WTC11 (cell line): ENCODE data around the gene PCSK5. TPM values are rescaled to one million over a fixed set of nuclear protein-coding genes. Genes with fewer than 3 reads are reported as not detected.

ENCODE experiments used
- ATAC-seq: fragments of 200-7000 bp; cut with Tn5 transposase; 2 replicates; pipeline ENCODE4 v1.10.0; 2021; ENCODE audit warnings: mild to moderate bottlenecking, moderate library complexity
- CTCF ChIA-PET: fragments of 300-600 bp; sonication (Branson Sonifier 250); formaldehyde crosslinking; loops from one replicate; lab custom pipeline; 2021; ENCODE audit warnings: antibody characterized with exemption; lab: Charles Lee
- POLR2A ChIA-PET: fragments of 350-600 bp; sonication (Branson Sonifier 250); formaldehyde crosslinking; loops from one replicate; lab custom pipeline; 2021; ENCODE audit warnings: antibody characterized with exemption; lab: Charles Lee
- DNase-seq: peaks from one replicate; pipeline ENCODE4 v3.0.0; 2021; ENCODE audit warnings: low spot score
- H3K27ac Mint-ChIP-seq: 2 replicates; pipeline ENCODE4 v1.8.0; 2021; ENCODE audit warnings: mixed read lengths
- H3K27me3 Mint-ChIP-seq: 2 replicates; pipeline ENCODE4 v1.8.0; 2021; ENCODE audit warnings: low read depth, mild to moderate bottlenecking, moderate library complexity, mixed read lengths
- H3K36me3 Mint-ChIP-seq: 2 replicates; pipeline ENCODE4 v1.8.0; 2021; ENCODE audit warnings: mixed read lengths
- H3K4me1 Mint-ChIP-seq: 2 replicates; pipeline ENCODE4 v1.8.0; 2022; ENCODE audit warnings: mixed read lengths
- H3K4me3 Mint-ChIP-seq: 2 replicates; pipeline ENCODE4 v1.8.0; 2021; ENCODE audit warnings: mild to moderate bottlenecking, moderate library complexity, mixed read lengths
- H3K9me3 Mint-ChIP-seq: 2 replicates; pipeline ENCODE4 v1.8.0; 2021; ENCODE audit warnings: mixed read lengths
- ATF1 ChIP-seq: sonication (generic); formaldehyde crosslinking; IDR thresholded peaks from 2 replicates; pipeline ENCODE4 v1.8.1; 2023; ENCODE audit warnings: mild to moderate bottlenecking, moderate library complexity, missing genetic modification reagents
- NR1H2 ChIP-seq: sonication (generic); formaldehyde crosslinking; IDR thresholded peaks from 2 replicates; pipeline ENCODE4 v1.9.0; 2021; ENCODE audit warnings: mild to moderate bottlenecking, moderate library complexity, missing genetic modification reagents
- RELA ChIP-seq: sonication (generic); formaldehyde crosslinking; IDR thresholded peaks from 2 replicates; pipeline ENCODE4 v1.8.1; 2022; ENCODE audit warnings: missing genetic modification reagents, mild to moderate bottlenecking, borderline replicate concordance
- SOX15 ChIP-seq: fragments of 250-450 bp; sonication (Bioruptor Pico); IDR thresholded peaks from 2 replicates; pipeline ENCODE4 v1.9.0; 2021; ENCODE audit warnings: mild to moderate bottlenecking
- ZNF423 ChIP-seq: fragments of 250-450 bp; sonication (Bioruptor Pico); IDR thresholded peaks from 2 replicates; pipeline ENCODE4 v2.1.2; 2022; ENCODE audit warnings: mild to moderate bottlenecking, moderate library complexity
- total RNA-seq: library from RNA; stranded (reverse); gene quantifications from 3 replicates; pipeline ENCODE4 v1.2.3, GENCODE V29; 2021
- TF ChIP-seq, protein P1 (sequence below): fragments of 250-450 bp; sonication (Bioruptor Pico); IDR thresholded peaks from 2 replicates; pipeline ENCODE4 v1.9.0; 2021; ENCODE audit warnings: mild to moderate bottlenecking
- TF ChIP-seq, protein P2 (sequence below): sonication (generic); formaldehyde crosslinking; conservative IDR thresholded peaks from 2 replicates; pipeline ENCODE4 v1.8.1; 2022; ENCODE audit warnings: mild to moderate bottlenecking, missing genetic modification reagents
- TF ChIP-seq, protein P3 (sequence below): sonication (generic); formaldehyde crosslinking; IDR thresholded peaks from 2 replicates; pipeline ENCODE4 v1.8.1; 2023; ENCODE audit warnings: mild to moderate bottlenecking, missing genetic modification reagents
- TF ChIP-seq, protein P4 (sequence below): sonication (generic); formaldehyde crosslinking; IDR thresholded peaks from 2 replicates; pipeline ENCODE4 v1.8.0; 2023; ENCODE audit warnings: mild to moderate bottlenecking, missing genetic modification reagents
- TF ChIP-seq, protein P5 (sequence below): sonication (generic); formaldehyde crosslinking; IDR thresholded peaks from 2 replicates; pipeline ENCODE4 v1.8.1; 2022; ENCODE audit warnings: mild to moderate bottlenecking, missing genetic modification reagents, moderate library complexity, borderline replicate concordance
- TF ChIP-seq, protein P6 (sequence below): sonication (generic); formaldehyde crosslinking; IDR thresholded peaks from 2 replicates; pipeline ENCODE4 v1.8.1; 2023; ENCODE audit warnings: mild to moderate bottlenecking, missing genetic modification reagents

The PCSK5 gene
- total RNA-seq, 1 experiment from 2014 or later: 30.6 TPM

DNA sequence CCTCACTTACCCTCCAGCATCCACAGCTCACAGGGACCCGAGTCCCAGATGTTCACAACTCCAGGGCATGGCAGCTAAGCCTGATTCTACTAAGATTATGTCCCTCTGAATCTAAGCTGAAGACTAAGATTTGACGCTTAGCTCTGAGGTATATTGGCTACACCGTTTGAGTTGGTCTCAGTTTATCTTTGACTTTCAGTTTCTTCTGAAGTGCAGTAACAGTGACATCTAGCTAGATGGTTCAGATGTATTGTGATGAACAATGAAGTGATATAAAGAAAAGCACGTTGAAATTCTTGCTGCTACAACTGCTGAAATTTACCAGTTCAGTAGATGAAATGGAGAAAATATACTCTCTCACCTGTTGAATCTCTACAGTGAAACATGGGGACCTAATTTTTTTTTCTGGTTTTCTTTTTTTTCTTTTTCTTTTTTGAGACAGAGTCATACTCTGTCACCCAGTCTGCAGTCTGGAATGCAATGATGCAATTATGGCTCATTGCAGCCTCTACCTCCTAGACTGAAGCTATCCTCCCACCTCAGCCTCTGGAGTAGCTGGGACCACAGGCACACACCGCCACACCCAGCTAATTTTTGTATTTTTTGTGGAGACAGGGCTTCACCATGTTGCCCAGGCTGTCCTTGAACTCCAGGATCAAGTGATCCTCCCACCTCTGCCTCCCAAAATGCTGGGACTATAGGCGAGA is 488.0 kb downstream of the PCSK5 start:
- ChIA-PET CTCF (no interaction called here), POLR2A (no interaction called here)
- DNase-seq (no peak), ATAC-seq (no peak)
- Mint-ChIP-seq H3K4me1 (peaks cover 7% of the 10 kb centered on the region), H3K9me3 (no peaks in the 10 kb centered on the region), H3K27me3 (no peaks in the 10 kb centered on the region), H3K4me3 (no peak overlapping the region), H3K36me3 (no peaks in the 10 kb centered on the region), H3K27ac (no peak overlapping the region)
- TF ChIP-seq, protein P1, sequence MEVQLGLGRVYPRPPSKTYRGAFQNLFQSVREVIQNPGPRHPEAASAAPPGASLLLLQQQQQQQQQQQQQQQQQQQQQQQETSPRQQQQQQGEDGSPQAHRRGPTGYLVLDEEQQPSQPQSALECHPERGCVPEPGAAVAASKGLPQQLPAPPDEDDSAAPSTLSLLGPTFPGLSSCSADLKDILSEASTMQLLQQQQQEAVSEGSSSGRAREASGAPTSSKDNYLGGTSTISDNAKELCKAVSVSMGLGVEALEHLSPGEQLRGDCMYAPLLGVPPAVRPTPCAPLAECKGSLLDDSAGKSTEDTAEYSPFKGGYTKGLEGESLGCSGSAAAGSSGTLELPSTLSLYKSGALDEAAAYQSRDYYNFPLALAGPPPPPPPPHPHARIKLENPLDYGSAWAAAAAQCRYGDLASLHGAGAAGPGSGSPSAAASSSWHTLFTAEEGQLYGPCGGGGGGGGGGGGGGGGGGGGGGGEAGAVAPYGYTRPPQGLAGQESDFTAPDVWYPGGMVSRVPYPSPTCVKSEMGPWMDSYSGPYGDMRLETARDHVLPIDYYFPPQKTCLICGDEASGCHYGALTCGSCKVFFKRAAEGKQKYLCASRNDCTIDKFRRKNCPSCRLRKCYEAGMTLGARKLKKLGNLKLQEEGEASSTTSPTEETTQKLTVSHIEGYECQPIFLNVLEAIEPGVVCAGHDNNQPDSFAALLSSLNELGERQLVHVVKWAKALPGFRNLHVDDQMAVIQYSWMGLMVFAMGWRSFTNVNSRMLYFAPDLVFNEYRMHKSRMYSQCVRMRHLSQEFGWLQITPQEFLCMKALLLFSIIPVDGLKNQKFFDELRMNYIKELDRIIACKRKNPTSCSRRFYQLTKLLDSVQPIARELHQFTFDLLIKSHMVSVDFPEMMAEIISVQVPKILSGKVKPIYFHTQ: no peak
- TF ChIP-seq, protein P2, sequence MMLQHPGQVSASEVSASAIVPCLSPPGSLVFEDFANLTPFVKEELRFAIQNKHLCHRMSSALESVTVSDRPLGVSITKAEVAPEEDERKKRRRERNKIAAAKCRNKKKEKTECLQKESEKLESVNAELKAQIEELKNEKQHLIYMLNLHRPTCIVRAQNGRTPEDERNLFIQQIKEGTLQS (CRISPR knock-in tag): no peak
- no peak for TF ChIP-seq ATF1 (CRISPR knock-in tag)
- no peak for TF ChIP-seq ZNF423 (CRISPR knock-in tag)
- TF ChIP-seq, protein P3, sequence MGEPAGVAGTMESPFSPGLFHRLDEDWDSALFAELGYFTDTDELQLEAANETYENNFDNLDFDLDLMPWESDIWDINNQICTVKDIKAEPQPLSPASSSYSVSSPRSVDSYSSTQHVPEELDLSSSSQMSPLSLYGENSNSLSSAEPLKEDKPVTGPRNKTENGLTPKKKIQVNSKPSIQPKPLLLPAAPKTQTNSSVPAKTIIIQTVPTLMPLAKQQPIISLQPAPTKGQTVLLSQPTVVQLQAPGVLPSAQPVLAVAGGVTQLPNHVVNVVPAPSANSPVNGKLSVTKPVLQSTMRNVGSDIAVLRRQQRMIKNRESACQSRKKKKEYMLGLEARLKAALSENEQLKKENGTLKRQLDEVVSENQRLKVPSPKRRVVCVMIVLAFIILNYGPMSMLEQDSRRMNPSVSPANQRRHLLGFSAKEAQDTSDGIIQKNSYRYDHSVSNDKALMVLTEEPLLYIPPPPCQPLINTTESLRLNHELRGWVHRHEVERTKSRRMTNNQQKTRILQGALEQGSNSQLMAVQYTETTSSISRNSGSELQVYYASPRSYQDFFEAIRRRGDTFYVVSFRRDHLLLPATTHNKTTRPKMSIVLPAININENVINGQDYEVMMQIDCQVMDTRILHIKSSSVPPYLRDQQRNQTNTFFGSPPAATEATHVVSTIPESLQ (CRISPR knock-in tag): no peak

DNA sequence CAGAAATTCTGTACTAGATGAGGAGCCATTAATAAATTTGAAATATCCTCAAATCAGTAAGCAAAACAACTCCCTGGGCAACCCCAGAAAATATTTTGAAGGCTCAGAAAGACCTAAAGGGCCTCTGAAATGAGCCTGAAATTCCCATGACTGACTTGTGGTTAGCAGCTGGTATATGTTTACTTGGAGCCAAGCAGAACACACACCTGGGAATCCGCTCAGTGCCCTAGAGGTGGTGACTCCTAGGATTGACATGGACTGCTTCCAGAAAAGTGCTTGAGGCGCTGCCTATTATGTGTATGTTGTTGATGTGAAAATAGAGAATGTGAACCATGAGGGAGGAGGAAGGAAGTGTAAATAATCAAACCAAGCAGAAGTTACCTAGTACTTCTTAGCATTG is 489.0 kb downstream of the PCSK5 start:
- Mint-ChIP-seq H3K9me3 (no peaks in the 10 kb centered on the region), H3K27ac (no peak overlapping the region), H3K27me3 (no peaks in the 10 kb centered on the region), H3K4me3 (no peak overlapping the region)
- ATAC-seq: no peak
- POLR2A ChIA-PET: no interaction called here
- TF ChIP-seq RELA: no peak
- TF ChIP-seq, all 79 proteins: peak for 0
- peaks cover 7% of the 10 kb centered on the region for H3K4me1 Mint-ChIP-seq
- CTCF ChIA-PET: no interaction called here
- DNase-seq: no peak
- no peaks in the 10 kb centered on the region for H3K36me3 Mint-ChIP-seq

DNA sequence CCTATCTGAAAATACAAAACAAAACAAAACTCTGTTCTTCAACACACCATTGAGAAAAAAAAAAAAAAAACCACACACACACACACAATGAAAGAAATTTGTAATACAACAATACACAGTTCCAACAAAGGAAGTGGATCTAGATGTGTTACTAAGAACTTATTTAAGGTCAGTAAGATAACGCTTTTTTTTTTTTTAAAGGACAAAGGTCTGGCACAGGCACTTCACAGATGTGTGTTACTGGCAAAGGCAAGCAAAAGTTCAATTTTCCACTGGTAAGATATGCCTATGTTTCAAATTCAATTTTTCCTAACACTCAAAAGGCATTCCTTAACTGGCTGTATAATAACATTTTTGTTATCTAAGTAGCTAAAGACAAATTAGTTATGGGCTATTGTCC is 500.2 kb downstream of the PCSK5 start:
- Mint-ChIP-seq H3K36me3 (peaks cover 31% of the 10 kb centered on the region), H3K4me1 (peaks cover 10% of the 10 kb centered on the region), H3K27me3 (no peaks in the 10 kb centered on the region), H3K9me3 (peaks cover 10% of the 10 kb centered on the region), H3K27ac (no peak overlapping the region), H3K4me3 (no peak overlapping the region)
- ChIA-PET CTCF (no interaction called here), POLR2A (no interaction called here)
- ATAC-seq (no peak), DNase-seq (no peak)
- TF ChIP-seq SOX15 (CRISPR knock-in tag): no peak
- TF ChIP-seq NR1H2 (CRISPR knock-in tag): no peak
- TF ChIP-seq, protein P4, sequence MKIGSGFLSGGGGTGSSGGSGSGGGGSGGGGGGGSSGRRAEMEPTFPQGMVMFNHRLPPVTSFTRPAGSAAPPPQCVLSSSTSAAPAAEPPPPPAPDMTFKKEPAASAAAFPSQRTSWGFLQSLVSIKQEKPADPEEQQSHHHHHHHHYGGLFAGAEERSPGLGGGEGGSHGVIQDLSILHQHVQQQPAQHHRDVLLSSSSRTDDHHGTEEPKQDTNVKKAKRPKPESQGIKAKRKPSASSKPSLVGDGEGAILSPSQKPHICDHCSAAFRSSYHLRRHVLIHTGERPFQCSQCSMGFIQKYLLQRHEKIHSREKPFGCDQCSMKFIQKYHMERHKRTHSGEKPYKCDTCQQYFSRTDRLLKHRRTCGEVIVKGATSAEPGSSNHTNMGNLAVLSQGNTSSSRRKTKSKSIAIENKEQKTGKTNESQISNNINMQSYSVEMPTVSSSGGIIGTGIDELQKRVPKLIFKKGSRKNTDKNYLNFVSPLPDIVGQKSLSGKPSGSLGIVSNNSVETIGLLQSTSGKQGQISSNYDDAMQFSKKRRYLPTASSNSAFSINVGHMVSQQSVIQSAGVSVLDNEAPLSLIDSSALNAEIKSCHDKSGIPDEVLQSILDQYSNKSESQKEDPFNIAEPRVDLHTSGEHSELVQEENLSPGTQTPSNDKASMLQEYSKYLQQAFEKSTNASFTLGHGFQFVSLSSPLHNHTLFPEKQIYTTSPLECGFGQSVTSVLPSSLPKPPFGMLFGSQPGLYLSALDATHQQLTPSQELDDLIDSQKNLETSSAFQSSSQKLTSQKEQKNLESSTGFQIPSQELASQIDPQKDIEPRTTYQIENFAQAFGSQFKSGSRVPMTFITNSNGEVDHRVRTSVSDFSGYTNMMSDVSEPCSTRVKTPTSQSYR (CRISPR knock-in tag): no peak
- TF ChIP-seq, protein P5, sequence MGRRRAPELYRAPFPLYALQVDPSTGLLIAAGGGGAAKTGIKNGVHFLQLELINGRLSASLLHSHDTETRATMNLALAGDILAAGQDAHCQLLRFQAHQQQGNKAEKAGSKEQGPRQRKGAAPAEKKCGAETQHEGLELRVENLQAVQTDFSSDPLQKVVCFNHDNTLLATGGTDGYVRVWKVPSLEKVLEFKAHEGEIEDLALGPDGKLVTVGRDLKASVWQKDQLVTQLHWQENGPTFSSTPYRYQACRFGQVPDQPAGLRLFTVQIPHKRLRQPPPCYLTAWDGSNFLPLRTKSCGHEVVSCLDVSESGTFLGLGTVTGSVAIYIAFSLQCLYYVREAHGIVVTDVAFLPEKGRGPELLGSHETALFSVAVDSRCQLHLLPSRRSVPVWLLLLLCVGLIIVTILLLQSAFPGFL: no peak
- TF ChIP-seq, protein P3 (CRISPR knock-in tag): no peak
- TF ChIP-seq, protein P6, sequence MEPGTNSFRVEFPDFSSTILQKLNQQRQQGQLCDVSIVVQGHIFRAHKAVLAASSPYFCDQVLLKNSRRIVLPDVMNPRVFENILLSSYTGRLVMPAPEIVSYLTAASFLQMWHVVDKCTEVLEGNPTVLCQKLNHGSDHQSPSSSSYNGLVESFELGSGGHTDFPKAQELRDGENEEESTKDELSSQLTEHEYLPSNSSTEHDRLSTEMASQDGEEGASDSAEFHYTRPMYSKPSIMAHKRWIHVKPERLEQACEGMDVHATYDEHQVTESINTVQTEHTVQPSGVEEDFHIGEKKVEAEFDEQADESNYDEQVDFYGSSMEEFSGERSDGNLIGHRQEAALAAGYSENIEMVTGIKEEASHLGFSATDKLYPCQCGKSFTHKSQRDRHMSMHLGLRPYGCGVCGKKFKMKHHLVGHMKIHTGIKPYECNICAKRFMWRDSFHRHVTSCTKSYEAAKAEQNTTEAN (CRISPR knock-in tag): no peak
